GM03348 (cell line): ENCODE measurements around the gene SORCS1.

Experiments used
- DNase-seq: peaks from one replicate; pipeline ENCODE4 v3.0.0; 2012; ENCODE audit warnings: low spot score

The SORCS1 gene

DNA sequence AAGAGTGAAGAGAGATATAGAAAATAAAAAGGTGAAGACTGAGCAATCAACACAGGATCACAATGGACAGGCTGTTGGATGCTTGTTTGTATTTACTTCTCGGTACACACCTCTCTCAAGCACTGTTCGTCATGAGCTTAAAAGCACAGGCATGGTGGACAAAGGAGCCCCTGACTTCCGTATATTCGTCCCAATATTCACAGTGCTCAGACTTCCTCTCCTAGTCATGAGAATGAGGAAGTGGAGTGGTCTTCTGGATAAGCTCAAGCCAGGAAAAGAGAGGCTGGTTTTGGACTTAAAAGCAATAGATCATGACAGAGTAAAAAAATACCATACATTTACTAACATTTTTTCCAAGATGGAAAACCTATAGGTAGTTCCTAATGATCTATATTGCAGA is 172.5 kb downstream of the SORCS1 start:
- DNase-seq = no peak

DNA sequence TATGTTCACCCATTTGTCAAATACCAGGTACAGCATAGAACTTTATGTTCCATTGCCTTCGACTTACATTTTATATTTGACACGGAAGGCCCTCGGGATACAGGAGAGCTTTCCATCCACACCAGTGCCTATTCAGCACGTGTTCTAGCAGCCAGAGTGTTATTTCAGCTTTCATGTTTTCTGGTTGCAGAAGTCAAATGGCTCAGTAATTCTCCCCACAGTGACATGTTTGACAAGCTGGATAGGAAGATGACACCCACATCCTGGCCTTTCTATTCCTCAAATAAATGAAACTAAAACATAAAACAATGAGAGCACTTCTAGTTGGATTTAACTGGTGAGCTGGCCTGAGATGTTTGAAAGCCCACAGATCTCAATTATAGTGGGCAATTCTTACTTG is 173.4 kb downstream of the SORCS1 start:
- no peak for DNase-seq

DNA sequence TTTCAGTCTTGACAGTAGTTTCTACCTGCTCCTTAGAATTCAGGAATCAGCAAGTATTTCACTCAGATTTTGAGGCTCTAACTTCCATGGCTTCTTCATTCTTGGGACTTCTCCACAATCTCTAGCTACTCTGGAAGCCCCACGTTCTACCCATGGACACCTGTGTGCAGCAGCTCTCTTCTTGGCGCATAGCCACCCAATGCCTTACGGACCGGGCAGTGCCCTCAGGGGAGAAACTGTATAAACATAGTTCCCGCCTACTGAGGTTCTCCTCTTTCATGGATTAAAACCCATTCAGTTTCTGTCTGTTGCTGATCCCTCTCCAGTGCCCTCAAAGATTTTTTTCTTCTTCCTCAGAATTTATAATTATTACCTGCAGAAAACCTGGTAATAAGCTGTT is 177.1 kb downstream of the SORCS1 start:
- DNase-seq = no peak

DNA sequence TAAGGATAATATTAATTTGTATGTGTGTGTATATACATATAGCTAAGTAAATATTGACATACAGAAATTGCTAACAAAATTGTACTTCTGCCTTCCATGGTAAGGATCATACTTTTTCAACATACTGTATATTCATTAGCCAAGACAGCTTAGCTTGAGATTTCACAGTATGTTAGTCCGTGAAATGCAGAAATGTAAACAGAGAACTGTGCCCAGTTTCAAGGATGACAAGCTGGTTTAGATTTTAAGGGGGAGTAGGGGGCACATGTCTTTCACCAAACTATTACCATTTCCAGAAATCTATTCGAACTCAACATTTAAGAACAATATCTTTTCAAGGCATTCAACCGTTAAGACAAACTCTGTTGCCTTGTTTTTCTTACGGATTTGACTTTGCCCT is 182.2 kb downstream of the SORCS1 start:
- DNase-seq = no peak

DNA sequence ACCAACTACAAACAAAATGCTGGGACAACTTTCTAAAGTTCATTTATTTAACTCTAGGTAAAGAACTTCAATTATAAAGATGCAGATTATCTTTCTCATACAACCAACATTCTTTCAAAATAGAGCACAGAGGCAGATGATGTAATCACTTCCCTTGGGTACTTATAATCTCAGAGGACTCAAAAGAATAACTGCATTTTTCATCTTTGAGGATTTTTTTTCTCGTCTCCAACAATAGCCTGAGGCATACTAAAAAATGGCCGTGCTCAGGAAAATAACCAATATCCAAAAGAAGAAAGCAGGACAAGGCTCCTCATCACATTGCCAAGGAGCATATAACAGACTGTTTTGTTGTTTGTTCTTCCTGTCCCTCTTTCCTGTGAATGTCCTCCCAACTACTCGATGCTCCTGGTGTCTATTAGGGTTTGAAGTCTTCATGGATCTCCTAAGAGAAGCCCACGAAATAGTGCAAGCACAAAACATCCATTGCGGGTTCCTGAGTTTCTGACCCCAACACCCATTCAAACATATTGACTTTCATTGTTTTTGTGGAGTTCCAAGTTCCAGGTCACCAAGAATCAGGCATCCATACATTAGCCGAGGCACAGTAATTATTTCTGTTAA is 182.9 kb downstream of the SORCS1 start:
- no peak for DNase-seq

DNA sequence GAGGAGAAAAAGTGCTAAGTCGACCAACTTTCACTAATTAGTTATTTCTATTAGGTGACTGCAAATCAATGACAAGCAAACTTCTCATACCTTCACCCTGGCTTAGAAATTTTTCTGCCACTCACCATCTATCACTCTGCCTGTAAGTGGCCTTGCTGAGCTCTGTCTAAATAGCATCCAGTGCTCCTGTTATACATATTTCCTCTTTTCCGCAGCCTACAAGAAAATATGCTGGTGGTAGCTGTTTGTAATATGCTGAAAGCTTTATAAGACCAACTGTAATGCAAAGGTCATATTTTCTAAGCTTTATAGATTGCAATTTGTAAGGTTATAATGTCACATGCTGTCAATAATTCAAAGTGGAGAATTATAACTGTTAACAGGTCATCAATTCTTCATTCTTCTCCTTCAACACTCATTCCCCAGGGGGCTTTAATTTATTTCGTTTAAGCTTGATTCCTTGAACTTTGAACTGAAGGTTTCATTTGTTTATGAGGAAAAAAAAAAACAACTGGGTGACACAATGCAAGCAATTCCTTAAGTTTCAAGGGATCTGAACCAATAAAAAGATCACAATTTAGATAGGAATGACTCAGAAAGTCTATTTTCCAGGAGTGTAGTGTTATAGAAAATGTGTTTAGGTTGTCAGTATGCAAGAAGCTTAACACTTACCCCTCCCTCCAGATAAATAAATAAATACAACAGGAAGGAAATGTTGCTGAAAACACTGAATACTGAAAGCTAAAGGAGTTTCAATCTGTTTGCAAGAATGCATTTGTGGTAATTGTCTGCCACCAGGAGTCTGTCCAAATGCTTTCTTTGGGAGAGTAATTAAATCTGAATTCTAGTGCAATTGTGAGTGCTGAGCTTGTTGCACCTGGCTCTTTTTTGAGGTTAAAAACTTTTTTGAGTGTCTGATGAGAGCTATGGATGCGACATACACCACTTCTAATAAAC is 183.7 kb downstream of the SORCS1 start:
- DNase-seq = no peak

DNA sequence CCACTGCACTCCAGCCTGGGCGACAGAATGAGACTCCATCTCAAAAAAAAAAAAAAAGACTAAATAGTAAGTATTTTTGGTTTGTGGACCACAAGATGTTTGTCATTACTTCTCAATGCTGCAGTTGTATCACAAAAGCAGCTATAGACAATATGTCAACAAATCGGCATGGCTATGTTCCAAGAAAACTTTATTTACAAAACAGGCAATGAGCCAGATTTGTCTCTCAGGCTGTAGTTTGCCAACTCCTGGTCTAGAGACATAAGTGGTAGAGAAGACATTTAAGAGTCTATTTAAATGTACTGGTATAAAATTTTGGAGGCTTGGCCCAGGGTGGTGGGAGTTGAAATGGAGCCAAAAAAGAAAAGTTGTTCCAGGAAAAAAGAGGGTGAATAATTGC is 185.8 kb downstream of the SORCS1 start:
- DNase-seq = no peak

DNA sequence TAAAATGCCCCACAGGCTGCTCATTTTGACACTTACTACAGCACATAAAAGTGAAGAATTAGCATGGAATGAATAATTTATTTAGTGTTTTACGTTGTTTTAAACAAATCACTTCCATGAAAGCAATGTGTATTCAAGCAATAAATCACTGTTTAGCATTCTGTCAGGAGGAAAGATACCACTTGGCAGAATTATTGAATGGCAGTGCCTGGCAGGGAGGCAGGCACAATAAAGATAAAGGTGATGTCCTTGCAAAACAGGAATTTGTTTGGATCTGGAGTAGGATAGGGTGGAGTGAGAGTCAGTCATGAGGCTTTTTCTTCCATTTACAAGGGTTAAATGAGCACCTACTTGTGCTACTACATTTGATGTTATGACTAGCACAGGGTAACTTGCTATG is 190.8 kb downstream of the SORCS1 start:
- DNase-seq = no peak

DNA sequence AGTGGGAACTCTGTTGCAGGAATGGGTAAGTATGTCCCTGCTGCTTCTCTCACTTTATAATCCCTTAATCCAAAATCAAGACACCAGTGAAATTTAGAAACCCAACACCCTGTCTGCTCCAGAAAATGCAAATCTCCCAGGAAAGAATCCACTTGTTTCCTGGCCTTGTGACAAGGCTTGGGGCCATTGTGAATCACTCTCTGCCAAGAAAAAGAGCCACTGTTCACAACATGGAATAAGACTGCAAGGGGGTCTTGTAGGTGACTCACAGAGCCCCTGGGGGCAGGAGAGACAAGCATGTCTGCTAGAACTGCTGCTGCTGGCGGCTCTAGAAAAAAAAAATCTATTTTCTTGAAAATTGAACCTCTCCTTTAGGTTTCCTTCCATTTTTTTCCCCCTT is 191.2 kb downstream of the SORCS1 start:
- no peak for DNase-seq

DNA sequence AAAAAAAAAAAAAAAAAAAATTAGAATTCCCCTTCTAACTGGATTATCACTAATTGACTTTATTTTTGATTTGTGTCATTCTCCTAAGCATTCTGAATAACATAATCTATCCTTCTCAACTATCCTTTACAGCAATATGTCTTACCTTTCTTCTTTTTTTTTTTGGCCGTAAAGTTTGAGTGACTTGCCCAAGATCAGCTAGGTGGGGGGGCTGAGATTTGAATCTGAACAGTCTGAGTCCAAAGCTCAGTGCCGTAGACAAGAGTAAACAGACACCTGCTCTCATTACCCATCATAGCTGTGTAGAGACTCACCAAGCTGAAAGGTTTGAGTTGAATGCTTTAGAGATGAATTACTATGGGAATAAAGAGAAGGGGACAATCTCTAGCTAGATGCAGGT is 192.1 kb downstream of the SORCS1 start:
- no peak for DNase-seq

DNA sequence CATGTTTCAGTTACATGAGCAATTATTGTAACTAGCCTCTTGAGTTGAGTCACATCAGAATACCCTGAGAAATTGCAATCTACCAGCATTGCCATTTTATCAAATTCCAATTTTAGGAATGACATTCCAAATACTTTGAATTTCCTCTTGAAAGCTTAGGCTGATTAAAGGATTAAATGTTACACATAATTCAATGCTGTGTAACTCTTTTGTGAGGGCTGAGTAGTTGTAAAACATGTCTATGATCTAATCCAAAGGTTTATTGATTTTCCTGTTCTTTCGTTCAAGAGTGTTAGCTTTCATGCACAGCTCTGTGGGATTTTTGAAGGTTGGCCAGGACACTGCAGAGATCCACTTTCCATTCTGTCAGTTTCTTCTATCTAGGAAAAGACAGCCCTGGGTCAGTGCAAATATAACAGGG is 193.1 kb downstream of the SORCS1 start:
- no peak for DNase-seq

DNA sequence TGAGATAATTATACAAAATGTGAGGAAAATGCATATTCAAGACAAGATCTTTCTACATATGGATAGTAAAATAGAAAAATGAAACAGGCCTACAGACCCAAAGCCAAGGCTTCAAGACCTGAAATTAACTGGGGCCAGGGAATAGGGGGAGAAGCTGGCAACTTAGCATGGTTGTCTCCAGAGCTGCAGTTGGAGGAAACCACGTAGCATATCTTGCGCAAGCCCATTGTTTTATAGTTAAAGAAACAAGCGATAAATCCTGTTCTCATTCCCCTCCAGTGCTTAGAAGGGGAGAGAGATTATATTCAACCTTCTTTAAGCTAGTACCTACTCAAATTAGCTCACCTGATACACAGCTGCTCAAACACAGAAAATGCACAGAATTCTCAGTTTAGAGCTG is 197.1 kb downstream of the SORCS1 start:
- DNase-seq = no peak

DNA sequence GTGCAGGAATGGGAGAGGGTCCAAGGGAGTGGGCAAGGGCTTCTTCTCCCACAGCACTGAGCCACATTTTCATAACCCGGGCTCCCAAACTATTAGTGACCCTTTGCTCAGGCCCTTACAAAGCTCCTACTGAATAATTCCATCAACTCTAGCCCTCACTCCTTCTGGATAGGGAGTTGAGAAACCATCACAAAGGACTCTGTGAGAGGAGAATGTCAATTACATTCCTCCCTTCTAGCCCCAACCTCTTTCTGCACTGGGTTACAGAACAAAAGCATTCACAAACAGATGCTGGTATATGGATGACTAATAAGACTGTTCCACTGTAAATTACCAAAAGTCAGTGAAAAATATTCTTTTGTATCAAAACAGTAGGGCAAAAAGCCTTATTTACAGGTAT is 203.7 kb downstream of the SORCS1 start:
- no peak for DNase-seq

DNA sequence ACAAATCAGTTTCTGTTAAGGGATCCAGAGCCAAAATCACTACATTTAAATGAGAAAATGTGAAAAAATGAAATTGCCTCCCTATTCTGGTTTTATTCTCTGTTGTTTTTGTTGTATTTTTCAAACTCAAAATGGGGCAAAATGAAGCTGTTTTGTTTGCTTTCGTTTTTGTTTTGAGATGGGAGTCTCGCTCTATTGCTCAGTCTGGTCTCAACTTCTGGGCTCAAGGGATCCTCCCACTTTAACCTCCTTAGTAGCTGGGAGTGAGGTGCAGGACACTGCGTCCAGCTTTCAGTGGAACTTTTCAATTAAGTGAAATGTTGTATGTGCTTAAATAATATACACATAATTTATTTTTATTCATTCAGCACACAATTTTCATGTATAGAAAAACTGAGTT is 205.0 kb downstream of the SORCS1 start:
- no peak for DNase-seq

DNA sequence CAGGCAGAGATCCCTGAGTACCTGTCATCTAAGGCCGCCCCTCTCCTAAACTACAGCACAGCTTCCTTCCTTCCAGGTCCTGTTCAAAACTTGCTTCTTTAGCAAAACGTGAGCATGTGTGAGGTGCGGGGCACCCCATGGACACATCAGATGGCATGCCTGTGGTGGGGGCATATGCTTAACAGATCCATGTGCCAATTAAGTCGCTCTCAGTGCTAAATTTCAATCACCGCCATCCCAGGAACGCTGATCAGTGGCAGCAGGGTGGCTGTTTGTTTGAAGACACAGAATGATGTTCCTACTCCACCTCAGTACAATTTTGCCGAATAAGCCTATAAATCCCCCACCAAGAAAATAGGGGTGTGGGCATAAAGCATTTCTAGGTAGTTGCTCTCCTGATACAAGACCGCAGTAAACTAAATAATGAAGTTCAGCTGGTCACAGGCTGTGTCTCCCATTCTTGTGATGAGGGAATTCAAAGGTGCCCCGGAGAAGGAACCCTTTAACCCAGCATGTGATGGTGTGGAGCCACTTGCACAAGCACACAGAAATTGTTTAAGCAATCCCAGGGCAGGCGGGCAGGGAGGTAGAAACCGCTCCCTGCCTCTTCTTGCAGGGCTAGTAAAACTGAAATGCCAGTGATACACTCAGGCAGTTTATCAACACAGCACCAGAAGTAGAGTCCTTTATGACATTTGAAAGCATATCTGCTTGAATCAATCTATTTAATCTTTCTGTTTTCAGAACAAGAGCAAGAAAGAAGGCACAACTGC is 205.7 kb downstream of the SORCS1 start:
- no peak for DNase-seq

DNA sequence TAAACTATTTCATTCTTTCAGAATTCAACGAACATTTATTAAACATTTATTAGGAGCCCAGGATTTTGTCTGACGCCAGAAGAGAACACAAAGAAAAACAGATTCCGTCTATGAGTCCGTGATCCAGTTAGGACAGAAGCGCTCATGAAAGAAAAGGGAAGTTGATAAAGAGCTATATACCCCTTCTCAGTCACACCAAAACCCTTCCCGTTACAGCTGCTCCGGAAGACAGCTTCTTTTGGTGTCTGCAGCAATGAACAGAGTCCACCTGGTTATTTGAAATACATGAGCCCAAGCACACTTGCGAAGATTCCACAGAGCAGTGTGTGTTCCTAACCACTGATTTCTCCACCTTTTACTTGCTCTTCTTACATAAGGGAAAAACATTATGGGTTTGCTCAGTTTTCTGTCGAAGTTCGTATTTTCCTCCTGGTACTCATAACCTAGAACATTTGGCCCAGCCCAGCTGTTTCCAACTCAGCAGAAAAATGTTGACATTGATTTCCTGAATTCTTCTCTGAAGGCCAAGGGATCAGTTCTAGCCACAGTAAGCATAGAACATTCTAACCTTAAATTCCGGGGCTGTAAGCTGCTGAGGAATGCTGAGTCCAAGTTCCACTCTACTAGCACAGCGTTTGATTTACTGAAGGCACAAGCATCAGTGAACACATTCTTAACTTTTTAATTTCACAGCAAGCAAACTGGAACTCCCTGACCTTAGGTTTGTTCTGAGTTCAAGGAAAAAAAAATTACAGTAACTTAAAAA is 206.5 kb downstream of the SORCS1 start:
- no peak for DNase-seq

DNA sequence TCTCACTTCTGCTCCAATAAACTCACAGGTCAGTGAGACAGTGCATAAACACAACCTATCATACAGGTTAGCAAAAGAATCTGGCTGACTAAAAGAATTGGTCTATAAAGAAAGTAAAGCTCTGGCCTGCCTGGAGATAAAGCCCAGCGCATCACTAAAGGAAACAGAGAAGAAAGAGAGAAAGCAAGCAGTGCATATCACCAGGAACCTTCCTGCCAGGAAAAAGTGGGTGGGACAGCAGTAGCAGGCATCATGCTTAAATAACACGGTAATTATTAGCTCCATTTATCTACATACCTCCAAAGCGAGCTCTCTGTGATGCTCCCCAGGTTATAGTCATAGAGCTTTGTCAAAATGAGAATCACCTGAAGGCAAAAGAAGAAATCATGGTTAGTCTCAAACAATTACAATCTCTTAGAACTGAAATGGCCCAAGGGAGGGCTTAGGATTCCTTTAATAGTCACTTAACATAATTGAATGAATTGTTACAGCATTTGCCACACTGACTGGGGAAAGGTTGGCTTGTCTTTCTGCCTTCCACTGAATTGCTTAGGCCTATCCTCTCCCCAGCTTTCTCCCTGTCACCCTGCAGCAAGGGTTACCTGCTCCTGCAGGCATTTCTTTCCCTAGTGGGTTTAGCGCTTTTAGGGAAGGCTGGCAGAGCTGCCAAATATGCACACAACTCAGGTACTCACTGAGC is 208.1 kb downstream of the SORCS1 start:
- no peak for DNase-seq

DNA sequence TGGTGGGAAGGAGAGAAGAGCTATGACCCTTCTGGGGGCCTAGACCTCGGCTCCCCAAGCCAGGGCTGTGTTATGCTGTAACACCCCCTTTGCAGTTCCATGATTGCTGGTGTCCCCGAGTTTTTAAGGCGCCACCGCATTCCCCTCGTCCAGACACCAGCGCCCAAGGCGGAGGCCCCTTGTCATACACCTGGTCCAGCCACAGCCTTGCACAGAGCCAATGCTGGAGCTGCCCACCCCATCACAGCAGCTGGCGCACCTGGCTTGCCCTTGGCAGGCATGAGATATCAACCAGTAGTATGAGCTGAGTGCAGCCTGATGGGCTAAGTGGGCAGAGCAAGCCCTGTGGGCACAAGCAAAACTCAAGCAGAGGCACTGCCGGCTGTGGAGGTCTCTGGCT is 209.4 kb downstream of the SORCS1 start:
- DNase-seq = no peak

DNA sequence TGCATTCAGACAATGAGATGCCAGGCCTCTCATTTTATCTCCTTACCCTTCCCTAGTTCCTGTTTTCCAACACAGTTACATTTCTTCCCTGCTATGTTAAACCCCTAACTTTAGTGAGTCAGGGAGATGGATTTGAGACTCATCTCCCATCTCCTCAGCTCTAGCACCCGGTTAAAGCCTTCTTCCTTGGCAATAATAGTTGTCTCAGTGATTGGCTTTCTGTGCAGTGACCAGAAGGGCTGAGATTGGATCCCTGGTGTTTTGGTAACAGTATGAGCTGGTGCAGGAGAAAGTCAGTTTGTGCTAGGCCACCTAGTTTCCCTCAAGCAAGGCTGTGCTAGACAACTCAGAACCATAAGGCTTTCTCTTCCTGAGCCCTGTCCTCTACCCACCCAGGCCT is 212.5 kb downstream of the SORCS1 start:
- no peak for DNase-seq

DNA sequence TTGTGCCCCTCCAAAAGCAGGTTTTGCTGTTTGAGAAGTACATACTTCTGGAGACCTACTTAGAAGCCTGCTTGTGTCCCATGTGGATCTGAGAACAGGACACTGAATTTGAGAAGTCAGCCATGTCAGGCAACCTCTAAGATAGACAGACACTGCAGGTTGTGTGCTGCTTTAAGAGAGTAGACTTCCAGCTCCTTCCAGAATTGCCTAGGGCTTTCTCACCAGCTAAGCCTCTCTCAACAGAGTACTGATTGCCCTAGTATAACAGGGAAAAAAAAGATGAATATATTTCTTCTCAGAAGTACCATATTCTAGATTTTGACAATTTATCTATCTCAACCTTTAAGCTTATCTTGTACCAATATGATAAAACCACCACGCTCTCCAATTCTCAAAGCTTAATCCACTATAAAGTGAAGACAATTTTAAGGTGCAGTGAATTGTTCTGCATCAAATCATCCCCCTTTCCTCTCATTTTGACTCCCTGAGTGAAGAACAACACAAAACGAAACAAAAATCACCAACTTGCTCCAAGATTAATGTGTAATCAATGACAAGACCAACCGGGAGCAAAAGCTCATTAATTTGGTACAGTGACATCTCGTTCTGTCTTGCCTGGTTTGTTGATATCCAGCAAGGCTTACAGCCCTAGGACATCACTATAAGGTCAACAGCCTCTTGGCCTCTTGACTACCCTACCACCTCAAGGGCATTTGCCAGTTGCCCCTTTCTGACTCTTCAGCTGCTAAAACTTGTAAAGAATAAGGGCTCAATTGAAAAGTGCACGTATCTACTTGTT is 214.6 kb downstream of the SORCS1 start:
- DNase-seq = no peak

DNA sequence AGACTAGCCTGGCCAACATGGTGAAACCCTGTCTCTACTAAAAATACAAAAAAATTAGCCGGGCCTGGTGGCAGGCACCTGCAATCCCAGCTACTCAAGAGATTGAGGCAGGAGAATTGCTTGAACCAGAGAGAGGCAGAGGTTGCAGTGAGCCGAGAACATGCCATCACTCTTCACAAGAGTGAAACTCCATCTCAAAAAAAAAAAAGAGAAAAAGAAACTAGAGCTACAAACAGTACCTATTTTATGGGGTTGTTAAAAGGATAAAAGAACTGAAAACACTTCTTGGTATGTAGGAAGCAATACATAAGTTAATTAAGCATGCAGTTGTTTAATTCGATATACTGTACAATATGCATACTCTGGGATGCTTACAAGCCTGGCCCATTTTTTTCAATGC is 216.9 kb downstream of the SORCS1 start:
- DNase-seq = no peak
